Measurements from ENCODE around the gene NHLRC4. TPM values are rescaled to one million over a fixed set of nuclear protein-coding genes. Genes with fewer than 3 reads are reported as not detected.

NHLRC4 gene
- total and polyA plus RNA-seq, 2 of the 13 experiments (the other 11 are each of a cell fraction or from before 2014, with no cell fraction given): 0.40 to 0.59 TPM

DNA sequence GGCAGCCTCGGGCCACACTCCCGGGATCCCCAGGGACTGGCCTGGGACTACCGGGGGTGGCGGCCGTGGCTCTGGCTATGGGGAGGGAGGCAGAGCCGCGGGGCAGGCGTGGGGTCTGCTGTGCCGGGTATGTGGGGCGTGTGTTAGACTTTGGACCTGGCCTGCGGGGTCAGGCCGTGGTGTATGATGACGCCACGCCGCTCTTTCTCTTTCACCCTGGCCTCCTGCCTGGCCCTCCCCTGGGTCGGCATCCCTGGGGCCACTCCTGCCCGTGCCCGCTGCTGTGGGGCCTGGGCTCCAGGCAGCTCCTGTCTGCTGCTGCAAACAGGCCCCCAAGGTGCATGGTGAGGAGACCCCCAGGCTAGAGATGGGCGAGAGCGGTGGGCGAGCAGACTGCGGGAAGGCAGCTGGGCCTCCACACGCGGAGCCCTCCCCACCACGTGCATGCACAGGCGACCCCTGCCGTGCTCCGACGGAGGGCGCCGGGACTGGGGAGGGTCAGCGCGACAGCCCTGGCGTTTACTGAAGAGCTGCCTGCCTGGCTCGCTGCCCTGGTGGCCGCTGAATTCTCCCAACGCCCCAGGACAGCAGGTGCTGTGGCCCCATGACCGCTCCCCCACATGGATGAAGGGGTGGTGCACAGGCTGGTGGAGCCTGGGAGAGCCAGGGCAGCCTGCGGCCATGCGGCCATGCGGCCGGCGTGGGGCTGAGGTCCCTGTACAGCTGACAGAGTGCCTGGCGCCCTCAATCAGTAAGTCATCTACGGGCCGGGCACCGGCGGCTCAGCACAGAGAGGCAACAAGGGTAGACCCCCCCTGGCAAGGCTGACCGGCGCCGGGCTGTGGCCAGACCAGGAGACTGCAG lies 23.3 kb upstream of the NHLRC4 start (continued):
- TF ChIP-seq ZSCAN21 (CRISPR knock-in tag; IDR thresholded peaks at IDR 0.05; ENCODE audit: borderline replicate concordance): no peak; the same call in 1 of the 2 replicates
- no peak for TF ChIP-seq TBP (CRISPR knock-in tag; IDR thresholded peaks at IDR 0.05)
- TF ChIP-seq ARNTL (CRISPR knock-in tag; IDR thresholded peaks at IDR 0.05): peak; percentile 60; the same call in 1 of the 2 replicates
- no peak for TF ChIP-seq REXO4 (CRISPR knock-in tag; IDR thresholded peaks at IDR 0.05; ENCODE audit: borderline replicate concordance)
- TF ChIP-seq ZNF253 (CRISPR knock-in tag; IDR thresholded peaks at IDR 0.05; ENCODE audit: borderline replicate concordance): no peak
- no peak for TF ChIP-seq ZNF556 (CRISPR knock-in tag; IDR thresholded peaks at IDR 0.05; ENCODE audit: borderline replicate concordance)
- TF ChIP-seq MTF1 (CRISPR knock-in tag; IDR thresholded peaks at IDR 0.05): no peak
- TF ChIP-seq, protein P1, sequence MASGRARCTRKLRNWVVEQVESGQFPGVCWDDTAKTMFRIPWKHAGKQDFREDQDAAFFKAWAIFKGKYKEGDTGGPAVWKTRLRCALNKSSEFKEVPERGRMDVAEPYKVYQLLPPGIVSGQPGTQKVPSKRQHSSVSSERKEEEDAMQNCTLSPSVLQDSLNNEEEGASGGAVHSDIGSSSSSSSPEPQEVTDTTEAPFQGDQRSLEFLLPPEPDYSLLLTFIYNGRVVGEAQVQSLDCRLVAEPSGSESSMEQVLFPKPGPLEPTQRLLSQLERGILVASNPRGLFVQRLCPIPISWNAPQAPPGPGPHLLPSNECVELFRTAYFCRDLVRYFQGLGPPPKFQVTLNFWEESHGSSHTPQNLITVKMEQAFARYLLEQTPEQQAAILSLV (CRISPR knock-in tag; IDR thresholded peaks at IDR 0.05; ENCODE audit: borderline replicate concordance): no peak; the same call in 1 of the 2 replicates
- no peak for TF ChIP-seq ZNF143 (CRISPR knock-in tag; IDR thresholded peaks at IDR 0.05)
- peak; percentile 95 for TF ChIP-seq HOXA3 (CRISPR knock-in tag; IDR thresholded peaks at IDR 0.05)
- TF ChIP-seq, protein P2, sequence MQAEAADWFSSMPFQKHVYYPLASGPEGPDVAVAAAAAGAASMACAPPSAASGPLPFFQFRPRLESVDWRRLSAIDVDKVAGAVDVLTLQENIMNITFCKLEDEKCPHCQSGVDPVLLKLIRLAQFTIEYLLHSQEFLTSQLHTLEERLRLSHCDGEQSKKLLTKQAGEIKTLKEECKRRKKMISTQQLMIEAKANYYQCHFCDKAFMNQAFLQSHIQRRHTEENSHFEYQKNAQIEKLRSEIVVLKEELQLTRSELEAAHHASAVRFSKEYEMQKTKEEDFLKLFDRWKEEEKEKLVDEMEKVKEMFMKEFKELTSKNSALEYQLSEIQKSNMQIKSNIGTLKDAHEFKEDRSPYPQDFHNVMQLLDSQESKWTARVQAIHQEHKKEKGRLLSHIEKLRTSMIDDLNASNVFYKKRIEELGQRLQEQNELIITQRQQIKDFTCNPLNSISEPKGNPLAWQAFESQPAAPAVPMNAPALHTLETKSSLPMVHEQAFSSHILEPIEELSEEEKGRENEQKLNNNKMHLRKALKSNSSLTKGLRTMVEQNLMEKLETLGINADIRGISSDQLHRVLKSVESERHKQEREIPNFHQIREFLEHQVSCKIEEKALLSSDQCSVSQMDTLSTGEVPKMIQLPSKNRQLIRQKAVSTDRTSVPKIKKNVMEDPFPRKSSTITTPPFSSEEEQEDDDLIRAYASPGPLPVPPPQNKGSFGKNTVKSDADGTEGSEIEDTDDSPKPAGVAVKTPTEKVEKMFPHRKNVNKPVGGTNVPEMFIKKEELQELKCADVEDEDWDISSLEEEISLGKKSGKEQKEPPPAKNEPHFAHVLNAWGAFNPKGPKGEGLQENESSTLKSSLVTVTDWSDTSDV (CRISPR knock-in tag; IDR thresholded peaks at IDR 0.05): 0 out of 2 replicates have a peak, but pooled peaks have one; percentile 60
- no peak for TF ChIP-seq BRCA1 (CRISPR knock-in tag; IDR thresholded peaks at IDR 0.05)
- no peak for TF ChIP-seq CCDC6 (CRISPR knock-in tag; IDR thresholded peaks at IDR 0.05)
- TF ChIP-seq ZBTB1 (CRISPR knock-in tag; IDR thresholded peaks at IDR 0.05; ENCODE audit: borderline replicate concordance): no peak
- TF ChIP-seq U2AF2 (IDR thresholded peaks at IDR 0.05; ENCODE audit: low read depth, low read length): no peak
- no peak for TF ChIP-seq CENPT (CRISPR knock-in tag; IDR thresholded peaks at IDR 0.05; ENCODE audit: low read depth)
- TF ChIP-seq RAD51 (IDR thresholded peaks at IDR 0.05; ENCODE audit: borderline replicate concordance): no peak
- TF ChIP-seq GTF3A (CRISPR knock-in tag; conservative IDR thresholded peaks at IDR 0.05): no peak
- TF ChIP-seq JARID2 (CRISPR knock-in tag; IDR thresholded peaks at IDR 0.05; ENCODE audit: insufficient replicate concordance): peak; percentile 23
- TF ChIP-seq, protein P3, sequence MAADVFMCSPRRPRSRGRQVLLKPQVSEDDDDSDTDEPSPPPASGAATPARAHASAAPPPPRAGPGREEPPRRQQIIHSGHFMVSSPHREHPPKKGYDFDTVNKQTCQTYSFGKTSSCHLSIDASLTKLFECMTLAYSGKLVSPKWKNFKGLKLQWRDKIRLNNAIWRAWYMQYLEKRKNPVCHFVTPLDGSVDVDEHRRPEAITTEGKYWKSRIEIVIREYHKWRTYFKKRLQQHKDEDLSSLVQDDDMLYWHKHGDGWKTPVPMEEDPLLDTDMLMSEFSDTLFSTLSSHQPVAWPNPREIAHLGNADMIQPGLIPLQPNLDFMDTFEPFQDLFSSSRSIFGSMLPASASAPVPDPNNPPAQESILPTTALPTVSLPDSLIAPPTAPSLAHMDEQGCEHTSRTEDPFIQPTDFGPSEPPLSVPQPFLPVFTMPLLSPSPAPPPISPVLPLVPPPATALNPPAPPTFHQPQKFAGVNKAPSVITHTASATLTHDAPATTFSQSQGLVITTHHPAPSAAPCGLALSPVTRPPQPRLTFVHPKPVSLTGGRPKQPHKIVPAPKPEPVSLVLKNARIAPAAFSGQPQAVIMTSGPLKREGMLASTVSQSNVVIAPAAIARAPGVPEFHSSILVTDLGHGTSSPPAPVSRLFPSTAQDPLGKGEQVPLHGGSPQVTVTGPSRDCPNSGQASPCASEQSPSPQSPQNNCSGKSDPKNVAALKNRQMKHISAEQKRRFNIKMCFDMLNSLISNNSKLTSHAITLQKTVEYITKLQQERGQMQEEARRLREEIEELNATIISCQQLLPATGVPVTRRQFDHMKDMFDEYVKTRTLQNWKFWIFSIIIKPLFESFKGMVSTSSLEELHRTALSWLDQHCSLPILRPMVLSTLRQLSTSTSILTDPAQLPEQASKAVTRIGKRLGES (CRISPR knock-in tag; IDR thresholded peaks at IDR 0.05; ENCODE audit: borderline replicate concordance): no peak
- TF ChIP-seq, protein P4, sequence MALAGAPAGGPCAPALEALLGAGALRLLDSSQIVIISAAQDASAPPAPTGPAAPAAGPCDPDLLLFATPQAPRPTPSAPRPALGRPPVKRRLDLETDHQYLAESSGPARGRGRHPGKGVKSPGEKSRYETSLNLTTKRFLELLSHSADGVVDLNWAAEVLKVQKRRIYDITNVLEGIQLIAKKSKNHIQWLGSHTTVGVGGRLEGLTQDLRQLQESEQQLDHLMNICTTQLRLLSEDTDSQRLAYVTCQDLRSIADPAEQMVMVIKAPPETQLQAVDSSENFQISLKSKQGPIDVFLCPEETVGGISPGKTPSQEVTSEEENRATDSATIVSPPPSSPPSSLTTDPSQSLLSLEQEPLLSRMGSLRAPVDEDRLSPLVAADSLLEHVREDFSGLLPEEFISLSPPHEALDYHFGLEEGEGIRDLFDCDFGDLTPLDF (CRISPR knock-in tag; IDR thresholded peaks at IDR 0.05): no peak
- no peak for TF ChIP-seq ZFP41 (CRISPR knock-in tag; IDR thresholded peaks at IDR 0.05; ENCODE audit: borderline replicate concordance)
